Ovary (tissue), 3 donors: ENCODE data around the gene GAMT.

ENCODE experiments used
- CTCF ChIP-seq, 3 donors: fragments of 450-650 bp in 2 of 3; fragments of 200-600 bp in 1 of 3; IDR thresholded peaks; one replicate each; pipeline versions ENCODE4 v1.5.1 to v1.8.0; 2016 to 2022; ENCODE audit warnings: antibody characterized with exemption in 3 of 3, mild to moderate bottlenecking in 1 of 3
- EP300 ChIP-seq: sonication (generic); formaldehyde crosslinking; IDR thresholded peaks from one replicate; pipeline ENCODE4 v1.6.1; 2017; ENCODE audit warnings: antibody characterized with exemption
- POLR2A ChIP-seq: fragments of 450-650 bp; IDR thresholded peaks from one replicate; pipeline ENCODE4 v1.6.1; 2017; ENCODE audit warnings: antibody characterized with exemption, mild to moderate bottlenecking, moderate library complexity
- donor health status: DM: no; HTN: no; CAD: no.

GRCh38 chr19:1379961-1380489, 21.3 kb downstream of the GAMT start:
- no peak for TF ChIP-seq POLR2A
- TF ChIP-seq CTCF (IDR thresholded peaks at IDR 0.05) = no peak
- TF ChIP-seq EP300 = no peak
